DOHH2 (cell line): ENCODE results near the gene TTC34.
"Not testable (repeated sequence)": the region's sequence is repeated elsewhere in the genome, so short reads cannot be mapped to it uniquely, and the experiment has no call there.

Experiments used
- CTCF ChIP-seq: fragments of 200-600 bp; sonication (generic); IDR thresholded peaks from one replicate; pipeline ENCODE4 v1.5.1; 2014; ENCODE audit warnings: antibody characterized with exemption, mild to moderate bottlenecking, low read depth, low read length; ENCODE audit not compliant: poor library complexity, severe bottlenecking
- EZH2phosphoT487 ChIP-seq: fragments of 200-600 bp; sonication (generic); IDR thresholded peaks from 2 replicates; pipeline ENCODE4 v1.6.1; 2017; ENCODE audit warnings: borderline replicate concordance, mild to moderate bottlenecking, antibody characterized with exemption, low read length, moderate library complexity, mixed read lengths

DNA sequence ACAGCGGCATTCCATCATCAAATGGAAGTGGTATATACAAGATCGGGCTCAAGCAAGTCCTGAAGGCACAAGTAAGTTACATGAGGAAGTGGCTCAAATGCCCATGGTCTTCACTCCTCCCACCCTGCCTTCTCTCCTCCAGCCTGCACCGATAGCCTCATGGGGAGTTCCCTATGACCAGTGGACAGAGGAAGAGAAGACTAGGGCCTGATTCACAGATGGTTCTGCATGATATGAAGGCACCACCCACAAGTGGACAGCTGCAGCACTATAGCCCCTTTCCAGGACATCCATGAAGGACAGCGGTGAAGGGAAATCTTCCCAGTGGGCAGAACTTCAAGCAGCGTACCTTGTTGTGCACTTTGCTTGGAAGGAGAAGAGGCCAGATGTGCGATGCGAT, 175.7 kb downstream of the TTC34 start:
- not testable (repeated sequence) for TF ChIP-seq EZH2phosphoT487, CTCF
